B cell (primary cell): Measurements from ENCODE around the gene FIZ1. TPM values are rescaled to one million over a fixed set of nuclear protein-coding genes. Genes with fewer than 3 reads are reported as not detected.

ENCODE experiments used
- ATAC-seq: fragments of 200-7000 bp; cut with Tn5 transposase; one replicate; pipeline ENCODE4 v1.10.0; 2021; ENCODE audit warnings: low read depth, mild to moderate bottlenecking, moderate number of reproducible peaks, moderate library complexity
- CTCF ChIA-PET: fragments of 350-600 bp; sonication (Branson Sonifier 250); formaldehyde crosslinking; loops from one replicate; lab custom pipeline; 2021; ENCODE audit warnings: antibody characterized with exemption, inconsistent platforms; lab: Charles Lee
- POLR2A ChIA-PET: fragments of 350-600 bp; sonication (Branson Sonifier 250); formaldehyde crosslinking; loops from one replicate; lab custom pipeline; 2021; ENCODE audit warnings: antibody characterized with exemption; lab: Charles Lee
- DNase-seq: peaks from one replicate; pipeline ENCODE4 v3.0.0; 2013
- H2AFZ ChIP-seq: 2 replicates; pipeline ENCODE4 v1.6.1; 2012; ENCODE audit warnings: mild to moderate bottlenecking, low read depth, low read length; ENCODE audit not compliant: insufficient read depth, poor library complexity, severe bottlenecking
- H3K27ac ChIP-seq, 2 donors: 1 replicate in 1 of 2; 2 replicates in 1 of 2; pipeline ENCODE4 v1.5.1; 2012 to 2013; ENCODE audit warnings: low read length in 2 of 2, mild to moderate bottlenecking in 2 of 2, moderate library complexity in 1 of 2
- H3K27me3 ChIP-seq, 4 experiments: fragments of 200-600 bp in 1 of 4; sonication (generic) in 1 of 4; replicated peaks in 1 of 4; 1 replicate in 2 of 4; 2 replicates in 2 of 4; pipeline versions ENCODE4 v1.6.1 to v1.7.0; 2013 to 2016; ENCODE audit warnings: low read length in 3 of 4, mild to moderate bottlenecking in 2 of 4, mixed read lengths in 1 of 4, moderate library complexity in 1 of 4; ENCODE audit not compliant: insufficient read depth in 4 of 4, control insufficient read depth in 3 of 4; ENCODE audit errors: control extremely low read depth in 1 of 4
- H3K36me3 ChIP-seq, 2 experiments: replicated peaks in 1 of 2; 1 replicate in 1 of 2; 2 replicates in 1 of 2; pipeline versions ENCODE4 v1.6.1 to v1.7.1; 2013; ENCODE audit warnings: low read length in 1 of 2; ENCODE audit not compliant: insufficient read depth in 2 of 2, control insufficient read depth in 1 of 2; ENCODE audit errors: control extremely low read depth in 1 of 2, extremely low read depth in 1 of 2
- H3K4me1 ChIP-seq, 2 donors: fragments of 200-600 bp in 1 of 2; sonication (generic) in 1 of 2; 1 replicate in 1 of 2; 2 replicates in 1 of 2; pipeline versions ENCODE4 v1.5.1 to v1.6.1; 2013 to 2017; ENCODE audit warnings: low read length in 2 of 2; ENCODE audit not compliant: control insufficient read depth in 2 of 2, insufficient read depth in 2 of 2
- H3K4me2 ChIP-seq: replicated peaks from 2 replicates; pipeline ENCODE3; 2012; ENCODE audit warnings: mild to moderate bottlenecking, low read depth, low read length; ENCODE audit not compliant: poor library complexity, severe bottlenecking
- H3K4me3 ChIP-seq, 5 experiments: fragments of 200-600 bp in 1 of 5; sonication (generic) in 1 of 5; 1 replicate in 3 of 5; 2 replicates in 2 of 5; pipeline versions ENCODE4 v1.5.1 to v1.7.0; 2011 to 2016; ENCODE audit warnings: low read length in 4 of 5, mild to moderate bottlenecking in 4 of 5, low read depth in 2 of 5, control low read depth in 1 of 5, moderate library complexity in 1 of 5; ENCODE audit not compliant: insufficient read depth in 1 of 5; ENCODE audit errors: control extremely low read depth in 1 of 5, extremely low read depth in 1 of 5
- H3K79me2 ChIP-seq: fragments of 200-600 bp; sonication (generic); one replicate; pipeline ENCODE4 v1.6.0; 2016; ENCODE audit warnings: low read length; ENCODE audit not compliant: control insufficient read depth, insufficient read depth
- H3K9ac ChIP-seq: fragments of 200-600 bp; sonication (generic); 2 replicates; pipeline ENCODE4 v1.6.1; 2017; ENCODE audit warnings: mild to moderate bottlenecking, low read length, moderate library complexity
- H3K9me3 ChIP-seq, 3 donors: one replicate each; pipeline versions ENCODE4 v1.6.1 to v1.7.1; 2013; ENCODE audit warnings: low read length in 2 of 3; ENCODE audit not compliant: control insufficient read depth in 2 of 3, insufficient read depth in 1 of 3; ENCODE audit errors: control extremely low read depth in 1 of 3
- H4K20me1 ChIP-seq: 2 replicates; pipeline ENCODE4 v1.6.0; 2012; ENCODE audit warnings: mild to moderate bottlenecking, low read length; ENCODE audit not compliant: insufficient read depth, control insufficient read depth, poor library complexity, severe bottlenecking
- H3K27ac Mint-ChIP-seq: one replicate; pipeline ENCODE4 v1.8.0; 2021; ENCODE audit warnings: mixed read lengths
- H3K27me3 Mint-ChIP-seq: one replicate; pipeline ENCODE4 v1.8.0; 2021; ENCODE audit warnings: mixed read lengths
- H3K4me1 Mint-ChIP-seq: one replicate; pipeline ENCODE4 v1.8.0; 2021; ENCODE audit warnings: mixed read lengths
- H3K4me3 Mint-ChIP-seq: one replicate; pipeline ENCODE4 v1.8.0; 2021; ENCODE audit warnings: mixed read lengths
- H3K9me3 Mint-ChIP-seq: one replicate; pipeline ENCODE4 v1.8.0; 2022; ENCODE audit warnings: mixed read lengths; ENCODE audit not compliant: insufficient read depth
- CTCF ChIP-seq: fragments of 200-600 bp; IDR thresholded peaks from one replicate; pipeline ENCODE4 v1.8.0; 2022; ENCODE audit warnings: antibody characterized with exemption, mild to moderate bottlenecking
- EZH2 ChIP-seq: IDR thresholded peaks from 2 replicates; pipeline ENCODE4 v1.6.1; 2012; ENCODE audit warnings: borderline replicate concordance, low read depth, mild to moderate bottlenecking, moderate library complexity, low read length; ENCODE audit not compliant: insufficient read depth, poor library complexity, severe bottlenecking
- WGBS: methylation state at CpG from one replicate; pipeline ENCODE4 v1.1.5; 2013; ENCODE audit warnings: missing lambda C conversion rate; ENCODE audit not compliant: insufficient coverage; 5-methylcytosine and 5-hydroxymethylcytosine counted together
- intact Hi-C: fragments of 100-400 bp; cut with micrococcal nuclease; formaldehyde crosslinking; loops from one replicate; pipeline ENCODE4 v1.10.0; 2022
- polyA plus RNA-seq: library from polyadenylated mRNA; depleted of rRNA; stranded (reverse); fragments of >200 nt; gene quantifications from 2 replicates; pipeline ENCODE4 v1.2.3, GENCODE V29; 2012
- total RNA-seq, 2 donors: library from RNA; stranded (reverse); fragments of 120-200 nt in 1 of 2; gene quantifications; 1 replicate in 1 of 2; 2 replicates in 1 of 2; pipeline versions ENCODE4 v1.2.3 to v1.2.4, GENCODE V29; 2013 to 2022

FIZ1 gene
- total and polyA plus RNA-seq, 2 donors (not counting 1 experiment from before 2014, with no cell fraction given) = 8.0 to 26.4 TPM

GRCh38 chr19:55579766-55580621 is 19.3 kb downstream of the FIZ1 start:
- Histone ChIP-seq H4K20me1 (no peaks in the 10 kb centered on the region), H3K9me3 (peaks cover 0 to 9% (median 0%) of the 10 kb centered on the region in 3 donors), H3K4me3 (peak overlapping the region in 4 of 5 experiments; percentile 59 to 78 (median 72)), H3K36me3 (no peaks in the 10 kb centered on the region), H3K79me2 (no peaks in the 10 kb centered on the region), H3K27ac (peak overlapping the region; percentile 54 to 80), H3K27me3 (no peaks in the 10 kb centered on the region), H3K4me1 (peaks cover 17 to 21% of the 10 kb centered on the region in 2 donors), H2AFZ (peak overlapping the region; percentile 96), H3K4me2 (peak overlapping the region; percentile 93), H3K9ac (peak overlapping the region; percentile 80)
- ChIA-PET POLR2A (interaction anchor here (0.6 to 1.9 kb wide), 4 partner anchors 14 to 26 kb away, joined by 3 to 8 read pairs (median 5); partner anchors contain the start of genes FIZ1 and ZNF865), CTCF (interaction anchor here (1.4 kb wide), 1 partner anchor 53 kb away, joined by 7 read pairs; no protein-coding TSS in a partner anchor)
- peak overlapping the region; percentile 83 for H3K4me3 Mint-ChIP-seq
- TF ChIP-seq EZH2 (no peak), CTCF (no peak)
- intact Hi-C loops = loop anchor here (2.0 kb wide), 1 partner anchor 19 kb away; the partner anchor contains the start of gene FIZ1
- H3K27ac Mint-ChIP-seq = peak overlapping the region; percentile 68
- WGBS = 18% methylated on average over 19 of the region's 20 CpGs
- H3K9me3 Mint-ChIP-seq = no peaks in the 10 kb centered on the region
- H3K4me1 Mint-ChIP-seq = peaks cover 28% of the 10 kb centered on the region
- ATAC-seq (peak; percentile 39), DNase-seq (peak; percentile 47)
- H3K27me3 Mint-ChIP-seq = no peaks in the 10 kb centered on the region
